ENCODE data around the gene DHRS7C. TPM values are rescaled to one million over a fixed set of nuclear protein-coding genes. Genes with fewer than 3 reads are reported as not detected.

DHRS7C gene, protein sequence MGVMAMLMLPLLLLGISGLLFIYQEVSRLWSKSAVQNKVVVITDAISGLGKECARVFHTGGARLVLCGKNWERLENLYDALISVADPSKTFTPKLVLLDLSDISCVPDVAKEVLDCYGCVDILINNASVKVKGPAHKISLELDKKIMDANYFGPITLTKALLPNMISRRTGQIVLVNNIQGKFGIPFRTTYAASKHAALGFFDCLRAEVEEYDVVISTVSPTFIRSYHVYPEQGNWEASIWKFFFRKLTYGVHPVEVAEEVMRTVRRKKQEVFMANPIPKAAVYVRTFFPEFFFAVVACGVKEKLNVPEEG
- not detected for total RNA-seq

GRCh38 chr17:9790889-9791876 lies at the start of gene DHRS7C:
DHRS7C (minus strand) TSS chr17:9791592; CDS start chr17:9791284, 308 bp downstream.
- intact Hi-C loops (cut with micrococcal nuclease): no loop called here
- DNase-seq: no peak
- no peaks in the 10 kb centered on the region for H3K4me1 Mint-ChIP-seq (ENCODE audit: low read depth)
- no peak within 1 kb of the TSS for H3K4me3 Mint-ChIP-seq
- H3K9me3 Mint-ChIP-seq: no peaks in the 10 kb centered on the region
- H3K27ac Mint-ChIP-seq: no peak within 1 kb of the TSS
- H3K36me3 Mint-ChIP-seq (ENCODE audit: low read depth): no peaks in the 10 kb centered on the region
- peaks cover 10% of the 10 kb centered on the region for H3K27me3 Mint-ChIP-seq (ENCODE audit: low read depth)
- CTCF ChIA-PET: no interaction called here

DNA sequence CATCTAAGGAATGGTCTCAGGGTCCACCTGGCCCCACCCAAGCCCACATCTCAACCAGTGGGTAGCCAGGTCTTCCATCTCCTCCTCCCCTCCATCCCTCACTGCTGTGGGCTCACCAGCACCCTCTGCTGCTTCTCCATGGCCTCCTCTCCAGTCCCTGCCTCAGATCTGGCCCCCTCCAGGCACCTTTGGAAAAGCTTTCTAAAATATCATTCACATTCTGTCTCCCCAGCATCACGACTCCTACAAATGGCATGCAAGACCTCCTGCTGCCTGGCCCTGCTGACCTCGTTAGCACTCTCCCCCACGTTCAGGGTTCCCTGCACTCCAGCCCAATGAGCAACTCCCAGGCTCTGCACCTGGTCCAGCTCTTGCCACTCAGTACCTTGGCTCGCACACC lies 48.0 kb upstream of the DHRS7C start:
- peaks cover 2% of the 10 kb centered on the region for H3K9me3 Mint-ChIP-seq
- DNase-seq: no peak
- no peak overlapping the region for H3K27ac Mint-ChIP-seq
- no peaks in the 10 kb centered on the region for H3K4me1 Mint-ChIP-seq (ENCODE audit: low read depth)
- no peak overlapping the region for H3K4me3 Mint-ChIP-seq
- H3K27me3 Mint-ChIP-seq (ENCODE audit: low read depth): peaks cover 2% of the 10 kb centered on the region
- CTCF ChIA-PET: no interaction called here
- intact Hi-C loops (cut with micrococcal nuclease): no loop called here
- H3K36me3 Mint-ChIP-seq (ENCODE audit: low read depth): no peaks in the 10 kb centered on the region

DNA sequence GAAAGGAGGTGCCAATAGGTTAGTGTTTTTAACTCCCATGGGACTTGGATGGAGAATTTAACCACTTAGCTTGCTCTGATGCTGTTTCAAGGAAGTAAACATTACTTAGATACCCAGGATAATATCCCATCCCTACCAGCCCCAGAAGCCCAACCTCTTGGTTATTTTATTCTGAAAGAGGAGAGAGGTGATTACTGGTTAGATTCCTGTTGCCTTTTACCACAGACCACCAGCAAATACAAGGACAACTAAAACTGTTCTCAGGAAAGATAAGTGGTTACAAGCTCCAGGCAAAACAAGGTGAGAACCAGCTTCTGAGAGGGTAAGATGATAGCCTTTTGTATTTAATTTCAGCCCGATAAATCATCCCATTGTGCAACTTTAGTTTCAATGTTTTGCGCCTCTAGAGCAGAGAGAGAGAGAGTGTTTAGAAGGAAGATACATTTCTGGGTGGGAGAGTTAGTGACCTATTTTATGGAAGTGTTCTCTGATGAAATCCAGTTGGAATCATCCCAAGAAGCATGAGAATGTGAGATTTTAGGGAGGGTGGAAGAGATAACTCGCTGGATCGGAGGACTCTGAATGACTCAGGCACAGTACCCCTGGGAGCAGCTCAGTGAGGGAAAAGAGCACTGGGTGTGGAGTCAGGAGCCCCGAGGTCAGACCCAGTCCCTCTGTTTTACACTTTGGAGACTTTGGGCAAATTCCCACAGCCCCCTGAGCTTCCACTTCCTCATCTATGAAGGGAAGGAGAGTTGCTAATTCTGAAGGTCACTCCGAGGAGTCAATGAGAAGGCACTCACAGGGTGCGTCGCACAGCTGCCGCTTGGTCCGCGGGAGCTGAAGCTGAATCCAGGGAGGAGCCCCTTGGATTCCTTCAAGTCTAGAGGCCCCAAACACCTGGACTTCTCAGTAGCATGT lies 46.4 kb upstream of the DHRS7C start:
- Mint-ChIP-seq H3K27ac (no peak overlapping the region), H3K9me3 (peaks cover 2% of the 10 kb centered on the region), H3K27me3 (ENCODE audit: low read depth) (peaks cover 2% of the 10 kb centered on the region), H3K4me1 (ENCODE audit: low read depth) (no peaks in the 10 kb centered on the region), H3K36me3 (ENCODE audit: low read depth) (no peaks in the 10 kb centered on the region), H3K4me3 (no peak overlapping the region)
- CTCF ChIA-PET: interaction anchor here (0.7 kb wide), 1 partner anchor 522 kb away, joined by 3 read pairs; no protein-coding TSS in a partner anchor
- intact Hi-C loops (cut with micrococcal nuclease): no loop called here
- no peak for DNase-seq

- DNase-seq: no peak
- Mint-ChIP-seq H3K36me3 (ENCODE audit: low read depth) (no peaks in the 10 kb centered on the region), H3K4me3 (no peak overlapping the region), H3K9me3 (peaks cover 2% of the 10 kb centered on the region), H3K27me3 (ENCODE audit: low read depth) (no peaks in the 10 kb centered on the region), H3K4me1 (ENCODE audit: low read depth) (no peaks in the 10 kb centered on the region), H3K27ac (no peak overlapping the region)
- CTCF ChIA-PET: no interaction called here
- intact Hi-C loops (cut with micrococcal nuclease): no loop called here
Observed at GRCh38 chr17:9833922-9834321, 42.5 kb upstream of the DHRS7C start.

DNA sequence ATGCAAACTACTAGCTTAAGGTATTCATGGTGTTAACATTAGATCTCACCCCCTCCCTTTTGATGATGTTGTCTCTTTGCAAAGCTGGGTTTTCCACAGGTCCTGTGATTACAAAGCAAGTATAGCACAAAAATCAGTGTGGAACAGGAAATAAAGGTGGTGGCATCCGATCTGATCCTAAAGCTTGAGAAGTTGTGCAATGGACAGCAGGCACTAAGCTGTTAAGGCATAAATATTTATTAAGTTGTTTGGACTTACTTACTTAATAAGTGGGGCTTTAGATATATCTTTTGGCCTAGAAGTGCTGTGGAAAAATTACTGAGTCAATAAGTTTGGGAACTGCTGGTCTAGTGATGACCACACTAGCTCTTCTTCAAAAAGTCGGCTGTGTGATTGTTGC lies 39.3 kb upstream of the DHRS7C start:
- Mint-ChIP-seq H3K4me3 (no peak overlapping the region), H3K9me3 (no peaks in the 10 kb centered on the region), H3K27ac (no peak overlapping the region), H3K27me3 (ENCODE audit: low read depth) (no peaks in the 10 kb centered on the region), H3K4me1 (ENCODE audit: low read depth) (no peaks in the 10 kb centered on the region), H3K36me3 (ENCODE audit: low read depth) (no peaks in the 10 kb centered on the region)
- DNase-seq: no peak
- intact Hi-C loops (cut with micrococcal nuclease): no loop called here
- CTCF ChIA-PET: no interaction called here

GRCh38 chr17:9829343-9829742 lies 38.0 kb upstream of the DHRS7C start:
- intact Hi-C loops (cut with micrococcal nuclease): no loop called here
- Mint-ChIP-seq H3K27me3 (ENCODE audit: low read depth) (no peaks in the 10 kb centered on the region), H3K4me3 (no peak overlapping the region), H3K36me3 (ENCODE audit: low read depth) (no peaks in the 10 kb centered on the region), H3K9me3 (no peaks in the 10 kb centered on the region), H3K27ac (no peak overlapping the region), H3K4me1 (ENCODE audit: low read depth) (no peaks in the 10 kb centered on the region)
- CTCF ChIA-PET: no interaction called here
- no peak for DNase-seq

DNA sequence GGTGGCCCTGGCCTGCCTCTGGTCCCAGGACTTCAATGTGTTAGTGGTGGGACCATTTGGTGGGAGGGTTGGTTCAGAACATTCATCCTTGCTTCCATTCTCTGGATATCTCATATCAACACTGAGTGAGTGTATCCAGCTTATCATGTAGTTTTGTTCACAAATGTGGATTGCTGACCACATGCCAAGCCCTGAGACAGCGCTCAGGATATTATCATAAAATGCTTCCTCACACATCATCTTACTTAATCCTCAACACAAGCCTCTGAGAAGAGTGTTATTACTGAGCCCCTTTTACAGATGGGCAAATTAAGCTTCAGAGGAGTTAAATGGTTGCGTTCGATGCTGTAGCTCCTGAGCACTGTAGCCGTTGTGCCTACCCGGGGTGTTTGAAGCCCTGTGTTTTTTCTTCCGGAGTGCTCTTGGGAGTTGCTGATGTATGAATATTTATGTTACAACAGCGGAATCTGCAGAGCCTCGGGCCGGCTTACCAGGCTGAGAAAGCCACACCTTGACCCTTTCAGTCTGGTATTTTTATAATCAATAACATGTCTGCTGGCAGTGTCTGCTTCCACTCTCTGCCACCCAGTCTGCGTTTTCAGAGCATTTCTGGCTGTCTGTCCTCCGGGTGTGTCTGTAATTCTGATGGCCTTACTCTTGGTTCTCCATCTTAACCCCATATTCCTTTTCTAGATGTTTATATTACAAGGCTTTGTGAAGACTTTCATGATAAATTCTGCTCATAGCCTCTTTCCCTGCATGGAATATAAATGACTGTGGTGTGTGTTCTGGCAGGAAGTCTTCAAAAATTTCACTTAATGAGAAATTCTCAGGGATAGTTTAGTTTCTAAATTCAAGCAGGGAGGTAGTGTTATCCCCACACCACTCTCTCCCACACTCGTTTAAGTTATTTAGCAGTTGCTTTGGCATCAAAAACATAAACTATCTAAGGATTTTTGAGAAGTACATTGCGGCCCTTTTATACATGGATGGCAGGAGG lies 37.2 kb upstream of the DHRS7C start:
- Mint-ChIP-seq H3K36me3 (ENCODE audit: low read depth) (no peaks in the 10 kb centered on the region), H3K4me3 (no peak overlapping the region), H3K9me3 (no peaks in the 10 kb centered on the region), H3K27me3 (ENCODE audit: low read depth) (no peaks in the 10 kb centered on the region), H3K27ac (no peak overlapping the region), H3K4me1 (ENCODE audit: low read depth) (no peaks in the 10 kb centered on the region)
- no peak for DNase-seq
- intact Hi-C loops (cut with micrococcal nuclease): no loop called here
- CTCF ChIA-PET: interaction anchor here (0.6 kb wide), 1 partner anchor 163 kb away, joined by 3 read pairs; no protein-coding TSS in a partner anchor

- Mint-ChIP-seq H3K4me3 (no peak within 1 kb of the TSS), H3K27ac (no peak within 1 kb of the TSS), H3K27me3 (ENCODE audit: low read depth) (peaks cover 5% of the 10 kb centered on the region), H3K36me3 (ENCODE audit: low read depth) (no peaks in the 10 kb centered on the region), H3K9me3 (peaks cover 2% of the 10 kb centered on the region), H3K4me1 (ENCODE audit: low read depth) (no peaks in the 10 kb centered on the region)
- CTCF ChIA-PET: no interaction called here
- intact Hi-C loops (cut with micrococcal nuclease): no loop called here
- DNase-seq: no peak
Observed at GRCh38 chr17:9825641-9826150, 34.3 kb upstream of the DHRS7C start, which contains the start of gene GLP2R. GLP2R (plus strand) TSS chr17:9825924; CDS start chr17:9826064, 140 bp downstream.

- H3K9me3 Mint-ChIP-seq: peaks cover 2% of the 10 kb centered on the region
- DNase-seq: no peak
- H3K27ac Mint-ChIP-seq: no peak overlapping the region
- intact Hi-C loops (cut with micrococcal nuclease): no loop called here
- no peak overlapping the region for H3K4me3 Mint-ChIP-seq
- no peaks in the 10 kb centered on the region for H3K4me1 Mint-ChIP-seq (ENCODE audit: low read depth)
- H3K36me3 Mint-ChIP-seq (ENCODE audit: low read depth): no peaks in the 10 kb centered on the region
- CTCF ChIA-PET: no interaction called here
- peaks cover 5% of the 10 kb centered on the region for H3K27me3 Mint-ChIP-seq (ENCODE audit: low read depth)
Observed at GRCh38 chr17:9824797-9825338, 33.5 kb upstream of the DHRS7C start.

DNA sequence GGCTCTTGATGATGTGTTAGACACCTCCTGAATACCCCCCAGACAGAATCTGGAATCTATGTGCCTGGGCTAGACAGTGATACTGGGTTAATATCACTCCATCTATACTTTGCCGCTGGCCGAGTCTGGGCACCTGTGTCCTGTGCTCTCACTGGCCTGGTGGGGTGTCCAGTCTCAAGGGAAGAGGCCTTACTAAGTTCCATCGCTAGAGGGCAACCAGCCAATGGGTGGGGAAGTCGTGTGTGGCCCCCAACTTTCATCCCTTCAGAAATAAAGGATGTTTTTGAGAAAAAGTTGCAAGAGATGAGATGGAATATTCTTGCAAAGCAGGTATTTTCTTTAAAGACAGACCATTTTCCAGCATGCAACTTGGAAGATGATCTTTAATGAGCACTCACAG lies 32.7 kb upstream of the DHRS7C start:
- no peaks in the 10 kb centered on the region for H3K36me3 Mint-ChIP-seq (ENCODE audit: low read depth)
- H3K27me3 Mint-ChIP-seq (ENCODE audit: low read depth): peaks cover 5% of the 10 kb centered on the region
- CTCF ChIA-PET: no interaction called here
- DNase-seq: no peak
- H3K4me3 Mint-ChIP-seq: no peak overlapping the region
- peaks cover 2% of the 10 kb centered on the region for H3K9me3 Mint-ChIP-seq
- no peaks in the 10 kb centered on the region for H3K4me1 Mint-ChIP-seq (ENCODE audit: low read depth)
- intact Hi-C loops (cut with micrococcal nuclease): no loop called here
- no peak overlapping the region for H3K27ac Mint-ChIP-seq

- CTCF ChIA-PET: no interaction called here
- peaks cover 9% of the 10 kb centered on the region for H3K27me3 Mint-ChIP-seq (ENCODE audit: low read depth)
Observed at GRCh38 chr17:9821921-9822320, 30.5 kb upstream of the DHRS7C start, which contains the start of gene GSG1L2. GSG1L2 (minus strand) TSS chr17:9822079; CDS start chr17:9822071, 8 bp downstream.

More at GRCh38 chr17:9821921-9822320, 30.5 kb upstream of the DHRS7C start, which contains the start of gene GSG1L2:
- no peak within 1 kb of the TSS for H3K27ac Mint-ChIP-seq
- intact Hi-C loops (cut with micrococcal nuclease): no loop called here
- H3K4me1 Mint-ChIP-seq (ENCODE audit: low read depth): no peaks in the 10 kb centered on the region
- DNase-seq: no peak
- H3K36me3 Mint-ChIP-seq (ENCODE audit: low read depth): no peaks in the 10 kb centered on the region
- peaks cover 2% of the 10 kb centered on the region for H3K9me3 Mint-ChIP-seq
- H3K4me3 Mint-ChIP-seq: no peak within 1 kb of the TSS

All from activated naive CD4-positive, alpha-beta T cell treated with anti-CD3 and anti-CD28 coated beads for 36 hours (primary cell).